GM18520 (cell line): ENCODE measurements around the gene PTPN14.
"Not testable (repeated sequence)": the region's sequence is repeated elsewhere in the genome, so short reads cannot be mapped to it uniquely, and the experiment has no call there.

Source experiments
- ATAC-seq: cut with Tn5 transposase; IDR thresholded peaks from one replicate; pipeline ENCODE4 v1.9.1; 2021; ENCODE audit not compliant: unreplicated experiment

Gene PTPN14

DNA sequence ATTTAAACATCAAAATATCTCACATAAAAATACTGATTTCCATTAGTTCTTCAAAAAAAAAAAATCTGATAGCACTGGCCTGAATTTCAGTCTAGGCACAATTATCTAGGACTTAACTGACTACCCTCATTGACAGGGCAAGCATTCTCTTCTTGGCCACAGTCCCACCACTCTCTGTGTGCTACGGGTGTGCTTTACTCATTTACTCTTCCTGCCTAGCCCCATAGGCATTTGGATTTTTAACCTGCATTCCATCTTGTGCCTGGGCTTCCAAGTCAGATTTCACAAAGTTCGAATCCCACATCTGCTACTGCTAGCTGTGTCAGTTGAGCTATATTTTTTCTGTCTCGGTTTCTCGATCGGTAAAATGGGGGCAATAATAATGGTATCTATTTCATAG lies 38.0 kb downstream of the PTPN14 start:
- no peak for ATAC-seq

DNA sequence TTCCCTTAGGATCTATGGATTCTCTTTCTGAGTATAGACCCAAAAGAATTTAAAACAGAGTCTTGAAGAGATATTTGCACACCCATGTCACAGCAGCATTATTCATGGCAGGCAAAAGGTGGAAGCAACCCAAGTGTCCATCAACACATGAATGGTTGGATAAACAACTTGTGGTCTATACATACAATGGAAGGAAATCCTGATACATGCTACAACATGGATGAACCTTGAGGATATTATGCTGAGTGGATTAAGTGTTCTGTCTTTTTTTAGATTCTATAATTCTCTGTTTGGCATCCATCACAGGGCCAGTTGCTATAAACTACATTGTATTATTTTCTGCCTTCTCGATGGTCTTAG lies 39.8 kb downstream of the PTPN14 start:
- ATAC-seq = no peak

DNA sequence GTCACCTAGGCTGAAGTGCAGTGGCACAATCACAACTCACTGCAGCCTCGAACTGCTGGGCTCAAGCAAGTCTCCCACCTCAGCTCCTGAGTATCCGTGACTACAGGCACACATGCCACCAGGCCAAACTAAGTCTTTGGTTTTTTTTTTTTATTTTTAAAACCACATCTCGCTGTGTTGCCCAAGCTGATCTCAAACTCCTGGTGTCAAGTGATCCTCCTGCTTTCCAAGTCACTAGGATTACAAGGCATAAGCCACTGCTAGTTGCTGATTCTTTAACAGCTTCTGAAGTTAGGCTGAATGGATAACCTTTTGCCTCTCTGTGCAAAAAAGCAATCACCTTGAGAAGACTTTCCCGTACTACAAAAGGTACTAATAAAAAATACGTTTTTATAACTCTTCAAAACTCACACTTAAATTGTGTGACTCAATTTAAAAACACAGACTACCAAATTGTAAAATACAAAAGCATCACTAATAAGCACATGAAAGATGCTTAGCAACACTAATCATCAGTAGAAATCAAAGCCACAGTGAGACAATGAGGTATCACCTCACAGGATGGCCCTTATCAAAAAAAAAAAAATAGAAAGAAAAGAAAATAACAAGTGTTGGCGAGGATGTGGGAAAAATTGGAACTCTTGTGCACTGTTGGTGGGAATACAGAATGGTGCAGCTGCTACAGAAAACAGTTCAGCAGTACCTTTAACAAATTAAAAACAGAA lies 40.3 kb downstream of the PTPN14 start:
- ATAC-seq = no peak

- no peak for ATAC-seq
Measured at GRCh38 chr1:214510477-214510876, 40.9 kb downstream of the PTPN14 start.

- ATAC-seq = not testable (repeated sequence)
Measured at GRCh38 chr1:214509622-214510021, 41.8 kb downstream of the PTPN14 start.

GRCh38 chr1:214506972-214507431 lies 44.4 kb downstream of the PTPN14 start:
- ATAC-seq = peak; percentile 62

GRCh38 chr1:214505134-214505533 lies 46.3 kb downstream of the PTPN14 start:
- ATAC-seq = no peak

GRCh38 chr1:214504330-214504729 lies 47.1 kb downstream of the PTPN14 start:
- ATAC-seq = no peak

DNA sequence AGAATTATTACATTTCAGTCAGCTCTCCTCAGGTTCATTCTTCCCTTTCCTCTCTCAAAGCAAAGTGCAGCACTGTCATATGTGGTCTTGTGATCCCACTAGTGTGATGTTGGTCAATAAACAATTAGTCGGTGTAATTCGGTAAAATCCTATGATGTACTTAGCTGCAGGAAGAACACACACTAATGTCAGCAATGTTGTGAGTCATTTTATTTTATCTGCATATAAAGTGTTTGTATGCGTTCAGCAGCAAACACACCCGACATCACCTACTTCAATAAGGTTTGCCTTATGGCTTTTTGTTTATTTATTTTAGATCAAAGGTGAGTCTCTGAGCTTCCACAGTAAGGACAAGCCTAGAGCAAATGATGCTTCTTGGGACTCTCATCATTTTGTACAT lies 47.8 kb downstream of the PTPN14 start:
- no peak for ATAC-seq

DNA sequence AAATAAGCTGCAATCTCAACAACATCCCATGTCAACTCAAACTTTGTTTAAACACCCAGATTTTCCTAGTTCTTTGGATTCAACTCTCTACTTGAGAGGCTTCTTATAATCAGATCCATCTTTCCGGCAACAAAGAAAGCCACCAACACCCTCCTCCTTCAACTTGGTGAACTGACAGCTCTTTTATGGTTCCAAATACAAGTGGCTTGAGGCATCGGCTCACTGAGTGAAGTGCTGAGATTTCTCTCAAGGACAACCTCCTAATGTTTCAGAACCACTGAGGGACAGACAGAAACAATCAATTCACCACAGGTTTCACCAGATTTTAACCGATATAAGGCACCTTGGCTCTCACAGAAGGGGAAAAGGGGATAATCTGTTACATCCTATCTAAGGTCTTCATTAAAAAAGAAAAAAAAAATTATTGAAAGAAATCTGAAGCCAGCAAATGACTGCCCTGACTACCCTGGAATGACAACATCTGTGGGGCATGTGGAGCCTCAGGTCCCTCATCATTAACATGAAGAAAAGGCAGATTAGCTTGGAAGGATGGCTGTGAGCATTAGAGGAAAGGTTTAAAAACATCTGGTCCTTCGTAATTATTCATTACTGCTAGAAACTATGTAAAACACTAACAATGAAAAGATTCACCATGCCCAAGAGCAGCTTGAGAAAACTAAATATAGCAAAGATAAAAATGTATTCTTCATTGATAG lies 50.9 kb downstream of the PTPN14 start:
- ATAC-seq = no peak

DNA sequence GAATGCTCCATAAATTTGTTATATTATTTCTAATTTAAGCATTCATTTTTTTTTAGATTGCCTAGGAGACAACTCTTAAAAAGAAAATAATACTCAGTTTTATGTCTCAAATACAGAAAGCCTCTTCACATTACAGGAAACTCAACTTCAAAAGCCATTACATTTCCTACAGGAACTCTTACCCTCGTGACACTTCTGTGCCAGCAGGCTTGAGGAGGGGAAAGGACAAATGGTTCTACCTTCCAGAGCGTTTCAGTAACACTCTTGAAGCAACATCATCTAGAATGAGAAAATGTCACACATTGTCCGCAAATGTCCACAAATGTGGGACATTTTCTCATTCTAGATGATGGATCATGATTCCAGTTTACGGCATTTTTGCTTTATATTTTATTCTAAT lies 51.7 kb downstream of the PTPN14 start:
- ATAC-seq = no peak

- ATAC-seq = no peak
Measured at GRCh38 chr1:214498021-214498420, 53.4 kb downstream of the PTPN14 start.

DNA sequence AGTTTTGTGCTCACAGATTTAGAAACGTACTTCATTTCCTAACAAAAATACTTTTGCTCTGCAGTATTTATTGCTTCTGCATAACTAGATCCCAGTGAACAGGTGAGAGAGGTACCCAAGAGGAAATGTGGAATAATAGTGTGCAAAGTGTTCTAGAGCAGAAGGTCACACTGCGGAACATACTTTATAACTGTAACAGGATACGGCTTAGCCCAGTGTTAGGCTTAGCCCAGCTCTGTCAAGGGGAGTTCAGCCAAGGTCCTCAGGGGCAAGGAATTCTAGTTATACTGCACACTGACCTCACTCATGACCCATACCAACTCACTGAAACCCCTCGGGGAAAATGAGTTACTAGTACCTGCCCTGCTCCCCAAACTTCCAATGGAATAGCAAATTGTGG lies 55.3 kb downstream of the PTPN14 start:
- ATAC-seq = no peak

DNA sequence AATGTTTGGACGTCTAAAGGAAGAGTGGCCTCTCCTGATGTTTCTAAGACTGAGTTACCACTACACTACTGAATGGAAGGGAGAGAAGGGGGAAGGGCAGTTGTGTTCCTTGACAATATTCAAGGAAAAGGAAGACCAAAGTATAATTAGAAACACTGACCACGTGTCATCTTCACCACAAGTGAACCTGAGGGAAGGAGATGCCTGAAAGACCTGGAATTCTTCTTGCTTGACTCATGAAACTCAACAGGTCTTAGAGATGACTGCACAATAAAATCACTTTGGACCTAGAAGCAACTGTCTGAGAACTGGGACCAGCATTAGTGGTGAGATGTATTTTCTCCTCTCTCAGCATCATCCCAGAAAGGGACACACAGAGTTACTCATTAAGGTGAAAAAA lies 56.7 kb downstream of the PTPN14 start:
- no peak for ATAC-seq

DNA sequence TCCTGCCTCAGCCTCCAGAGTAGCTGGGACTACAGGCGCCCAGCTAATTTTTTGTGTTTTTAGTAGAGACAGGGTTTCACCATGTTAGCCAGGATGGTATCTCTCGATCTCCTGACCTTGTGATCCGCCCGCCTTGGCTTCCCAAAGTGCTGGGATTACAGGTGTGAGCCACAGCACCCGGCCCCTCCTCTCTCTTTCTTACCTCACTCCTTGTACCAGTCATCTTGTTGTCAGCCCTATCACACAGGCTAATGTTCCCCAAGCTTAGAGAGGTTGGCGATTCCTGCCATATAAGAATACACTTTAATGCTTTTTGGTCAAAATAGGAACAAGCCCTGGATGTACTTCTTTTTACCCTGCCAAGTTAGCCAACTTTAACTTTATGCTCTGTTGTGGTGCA lies 57.2 kb downstream of the PTPN14 start:
- ATAC-seq = not testable (repeated sequence)

DNA sequence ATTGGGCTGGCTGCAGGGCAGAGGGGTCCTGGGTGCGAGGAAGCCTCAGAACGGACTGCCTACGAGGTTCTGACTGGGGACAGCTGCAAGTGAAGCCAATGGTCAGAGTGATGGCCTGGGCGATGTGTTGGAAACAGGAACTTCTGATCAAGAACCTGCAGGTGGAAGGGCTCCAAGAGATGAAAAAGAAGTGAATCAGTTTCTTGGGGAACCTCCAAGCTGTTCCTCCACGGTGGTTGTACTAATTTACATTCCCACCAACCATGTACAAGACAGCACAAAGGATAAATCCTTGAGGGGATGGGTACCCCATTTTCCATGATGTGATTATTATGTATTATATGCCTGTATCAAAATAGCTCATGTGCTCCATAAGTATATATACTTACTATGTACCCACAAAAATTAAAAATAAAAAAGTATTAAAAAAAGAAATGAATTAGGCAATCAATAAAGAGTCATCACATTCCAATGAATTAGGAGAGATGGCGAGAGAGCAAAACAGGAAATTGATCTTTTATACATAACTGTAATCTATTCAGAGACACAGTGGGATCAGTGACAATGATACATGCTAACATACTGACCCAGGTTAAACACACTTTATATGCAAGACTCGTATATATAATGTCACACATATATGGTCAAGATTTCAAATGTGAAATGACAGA lies 58.1 kb downstream of the PTPN14 start:
- ATAC-seq = no peak

DNA sequence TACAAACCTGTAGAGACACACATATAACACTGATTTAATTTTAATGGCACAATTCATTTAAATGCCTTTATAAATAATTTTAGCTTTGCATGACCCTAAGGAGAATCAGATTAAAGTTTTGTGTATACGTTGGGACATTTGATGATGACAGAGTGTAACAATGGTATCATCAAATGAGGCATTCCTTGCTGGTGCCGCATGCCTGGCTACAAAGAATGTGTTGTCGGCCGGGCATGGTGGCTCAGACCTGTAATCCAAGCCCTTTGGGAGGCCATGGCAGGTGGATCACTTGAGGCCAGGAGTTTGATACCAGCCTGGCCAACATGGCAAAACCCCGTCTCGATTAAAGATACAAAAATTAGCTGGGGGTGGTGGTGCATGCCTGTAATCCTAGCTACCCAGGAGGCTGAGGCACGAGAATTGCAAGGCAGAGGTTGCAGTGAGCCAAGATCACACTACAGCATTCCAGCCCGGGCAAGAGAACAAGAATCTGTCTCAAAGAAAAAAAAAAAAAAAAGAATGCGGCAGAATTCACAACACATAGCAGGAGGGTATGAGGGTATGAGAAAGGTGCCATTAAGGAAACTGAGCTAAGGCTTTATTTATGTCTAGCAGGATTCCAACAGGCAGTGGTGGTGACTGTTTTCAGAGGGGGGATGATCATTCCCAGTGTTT lies 58.9 kb downstream of the PTPN14 start:
- ATAC-seq = no peak

DNA sequence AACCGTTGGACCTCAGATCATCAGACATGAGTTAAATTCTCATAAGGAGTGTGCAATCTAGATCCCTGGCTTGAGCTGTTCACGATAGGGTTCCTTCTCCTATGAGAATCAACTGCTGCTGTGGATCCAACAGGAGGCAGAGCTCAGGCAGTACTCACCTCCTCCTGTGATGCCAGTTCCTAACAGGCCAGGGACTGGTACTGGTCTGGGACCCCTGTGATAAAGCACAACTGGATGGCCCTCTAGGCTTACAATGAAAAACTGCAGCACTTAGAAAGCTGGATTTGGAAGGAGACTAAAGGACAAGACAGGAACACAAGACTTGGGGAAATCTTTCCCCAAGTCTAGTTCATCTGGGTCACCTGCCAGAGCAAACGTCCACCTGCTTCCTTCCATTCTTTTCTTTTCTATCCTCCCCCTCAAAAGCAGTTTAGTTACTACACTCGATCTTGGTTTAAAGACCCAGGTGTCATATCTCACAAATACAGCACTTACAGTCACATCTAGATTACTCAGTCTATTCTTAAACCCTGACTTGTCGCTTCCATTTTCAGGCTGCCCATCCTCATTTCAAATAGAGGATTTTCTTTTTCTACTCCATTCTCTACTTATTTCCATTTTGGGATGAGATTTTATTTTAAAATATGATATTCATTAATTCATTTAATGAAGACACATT lies 59.8 kb downstream of the PTPN14 start:
- ATAC-seq = no peak

DNA sequence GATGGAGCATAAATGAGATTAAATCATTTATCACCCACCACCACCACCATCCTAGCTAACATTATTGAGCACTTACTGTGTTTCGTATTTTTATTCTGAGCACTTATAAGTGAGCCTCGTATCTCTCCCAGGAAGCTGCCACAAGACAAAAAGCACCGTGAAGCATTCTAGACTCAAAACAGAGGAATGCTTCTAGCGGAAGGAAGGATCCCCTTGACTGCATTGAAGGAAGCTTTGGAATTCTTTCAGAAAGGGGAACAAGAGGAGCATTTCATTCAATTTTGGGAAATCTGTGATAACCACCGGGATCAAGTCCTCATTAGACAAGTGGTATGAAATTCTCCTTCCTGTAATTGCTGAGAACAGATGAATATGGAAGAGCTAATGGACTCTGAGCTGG lies 66.3 kb downstream of the PTPN14 start:
- ATAC-seq = no peak

DNA sequence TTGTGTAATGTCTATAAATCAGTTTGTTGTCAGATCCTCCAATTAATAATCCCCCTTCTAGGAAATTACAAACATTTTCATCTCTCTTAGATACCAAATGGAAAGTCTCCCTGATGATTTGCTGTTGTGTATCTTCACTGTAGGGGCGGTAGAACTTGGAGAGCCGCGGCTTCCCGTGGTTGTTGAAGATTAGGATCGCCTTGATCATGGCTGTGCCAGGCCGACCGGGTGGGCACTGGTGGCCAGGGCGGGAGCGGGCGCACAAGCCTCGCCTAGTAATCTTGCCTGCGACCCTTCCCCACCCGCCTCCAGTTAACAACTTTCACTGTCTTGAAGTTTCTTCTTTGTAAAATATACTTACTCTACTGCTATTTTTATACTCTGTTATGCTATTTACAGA lies 68.2 kb downstream of the PTPN14 start:
- not testable (repeated sequence) for ATAC-seq
